ENCODE data around the gene LRMDA. TPM values are rescaled to one million over a fixed set of nuclear protein-coding genes. Genes with fewer than 3 reads are reported as not detected.

Gene LRMDA
- total RNA-seq, 1 experiment from 2014 or later = 4.8 TPM

- intact Hi-C loops (cut with micrococcal nuclease) = no loop called here
- H2AFZ ChIP-seq (ENCODE audit: low read depth, low read length, poor library complexity, severe bottlenecking) = no peak overlapping the region
- H4K20me1 ChIP-seq (ENCODE audit: insufficient read depth) = no peaks in the 10 kb centered on the region
- no peaks in the 10 kb centered on the region for H3K9me3 ChIP-seq (ENCODE audit: control insufficient read depth in 1 of 2, insufficient read depth in 1 of 2, low read depth in 1 of 2, low read length in 2 of 2)
- POLR2A ChIA-PET = no interaction called here
- TF ChIP-seq EZH2 (IDR thresholded peaks at IDR 0.05) = no peak
- no peak for TF ChIP-seq ELF1 (IDR thresholded peaks at IDR 0.05; ENCODE audit: borderline replicate concordance, low read depth)
- TF ChIP-seq, protein P1, sequence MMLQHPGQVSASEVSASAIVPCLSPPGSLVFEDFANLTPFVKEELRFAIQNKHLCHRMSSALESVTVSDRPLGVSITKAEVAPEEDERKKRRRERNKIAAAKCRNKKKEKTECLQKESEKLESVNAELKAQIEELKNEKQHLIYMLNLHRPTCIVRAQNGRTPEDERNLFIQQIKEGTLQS (IDR thresholded peaks at IDR 0.05) = no peak
- no peak for TF ChIP-seq SRF (IDR thresholded peaks at IDR 0.05; ENCODE audit: low read depth)
- no peak for TF ChIP-seq SP1 (IDR thresholded peaks at IDR 0.05; ENCODE audit: low read depth)
- TF ChIP-seq CEBPB (IDR thresholded peaks at IDR 0.05; ENCODE audit: low read depth) = no peak
- TF ChIP-seq JUND (IDR thresholded peaks at IDR 0.05) = no peak
- no peak for DNase-seq (ENCODE audit: low read depth, low spot score)
- no peak overlapping the region for H3K4me3 ChIP-seq (replicated peaks in 1 of 2; ENCODE audit: low read depth in 1 of 2, low read length in 2 of 2)
- CTCF ChIA-PET = no interaction called here
- RAD21 ChIA-PET (ENCODE audit: low non-redundant PET in 1 of 2, low total read pairs in 2 of 2, uncharacterized antibody in 2 of 2, unreplicated experiment in 2 of 2) = no interaction called here
- H3K27me3 ChIP-seq (ENCODE audit: insufficient read depth, low read length) = no peaks in the 10 kb centered on the region
- no peak for ATAC-seq
- no peaks in the 10 kb centered on the region for H3K79me2 ChIP-seq (ENCODE audit: insufficient read depth, low read length)
- H3K9me2 ChIP-seq (ENCODE audit: insufficient read depth) = no peaks in the 10 kb centered on the region
- BruUV-seq (replicated peaks) = no TSS peak
- no peaks in the 10 kb centered on the region for H3K36me3 ChIP-seq (ENCODE audit: control insufficient read depth in 1 of 2, insufficient read depth in 2 of 2, low read length in 2 of 2)
- no peaks in the 10 kb centered on the region for H3K4me1 ChIP-seq (ENCODE audit: control insufficient read depth in 1 of 2, insufficient read depth in 2 of 2, low read length in 2 of 2)
- no peak overlapping the region for H3K4me2 ChIP-seq (ENCODE audit: low read length)
- no peak overlapping the region for H3K27ac ChIP-seq (ENCODE audit: low read depth, low read length)
- H3K9ac ChIP-seq (ENCODE audit: low read length) = no peak overlapping the region
These were observed 1082.9 kb downstream of the LRMDA start for GRCh38 chr10:76514321-76514720.

DNA sequence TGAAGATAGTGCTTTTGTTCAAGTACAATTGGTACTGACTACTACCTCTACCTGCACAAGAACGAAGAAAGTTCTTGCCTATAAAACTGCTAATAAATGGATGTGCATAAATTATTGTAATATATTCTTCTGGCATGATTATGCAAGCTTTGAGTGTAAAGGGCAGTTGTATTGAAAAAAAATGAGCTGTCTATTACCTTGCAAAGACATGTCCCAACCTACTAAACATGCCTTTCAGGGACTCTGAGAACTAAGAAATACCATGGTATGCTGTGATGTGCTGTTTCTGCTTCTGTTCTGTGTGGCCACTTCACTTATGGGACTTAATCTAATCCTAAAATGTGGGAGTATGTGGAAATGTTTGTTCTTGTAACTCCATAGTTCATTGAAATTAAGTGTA, 1083.4 kb downstream of the LRMDA start:
- Histone ChIP-seq H3K27ac (ENCODE audit: low read depth, low read length) (no peak overlapping the region), H3K79me2 (ENCODE audit: insufficient read depth, low read length) (no peaks in the 10 kb centered on the region), H3K36me3 (ENCODE audit: control insufficient read depth in 1 of 2, insufficient read depth in 2 of 2, low read length in 2 of 2) (no peaks in the 10 kb centered on the region), H3K4me2 (ENCODE audit: low read length) (no peak overlapping the region), H4K20me1 (ENCODE audit: insufficient read depth) (no peaks in the 10 kb centered on the region), H3K9ac (ENCODE audit: low read length) (no peak overlapping the region), H2AFZ (ENCODE audit: low read depth, low read length, poor library complexity, severe bottlenecking) (no peak overlapping the region), H3K9me3 (ENCODE audit: control insufficient read depth in 1 of 2, insufficient read depth in 1 of 2, low read depth in 1 of 2, low read length in 2 of 2) (no peaks in the 10 kb centered on the region), H3K27me3 (ENCODE audit: insufficient read depth, low read length) (no peaks in the 10 kb centered on the region), H3K4me1 (ENCODE audit: control insufficient read depth in 1 of 2, insufficient read depth in 2 of 2, low read length in 2 of 2) (no peaks in the 10 kb centered on the region), H3K4me3 (replicated peaks in 1 of 2; ENCODE audit: low read depth in 1 of 2, low read length in 2 of 2) (no peak overlapping the region), H3K9me2 (ENCODE audit: insufficient read depth) (no peaks in the 10 kb centered on the region)
- no peak for ATAC-seq
- intact Hi-C loops (cut with micrococcal nuclease) = no loop called here
- TF ChIP-seq ZBTB33 (IDR thresholded peaks at IDR 0.05; ENCODE audit: extremely low read depth, insufficient replicate concordance, low read length) (no peak), YY1 (IDR thresholded peaks at IDR 0.05; ENCODE audit: extremely low read depth, insufficient replicate concordance, low read depth, low read length) (no peak), CBX3 (IDR thresholded peaks at IDR 0.05; ENCODE audit: low read depth) (no peak), SP1 (IDR thresholded peaks at IDR 0.05; ENCODE audit: low read depth) (no peak), EZH2 (IDR thresholded peaks at IDR 0.05) (no peak), MAX (IDR thresholded peaks at IDR 0.05) (no peak), RAD21 (IDR thresholded peaks at IDR 0.05; ENCODE audit: low read depth) (no peak), JUND (IDR thresholded peaks at IDR 0.05) (no peak), POLR2A (IDR thresholded peaks at IDR 0.05; ENCODE audit: borderline replicate concordance, extremely low read depth, insufficient read depth, insufficient read length) (no peak), EGR1 (IDR thresholded peaks at IDR 0.05; ENCODE audit: low read depth) (no peak)
- TF ChIP-seq, protein P2, sequence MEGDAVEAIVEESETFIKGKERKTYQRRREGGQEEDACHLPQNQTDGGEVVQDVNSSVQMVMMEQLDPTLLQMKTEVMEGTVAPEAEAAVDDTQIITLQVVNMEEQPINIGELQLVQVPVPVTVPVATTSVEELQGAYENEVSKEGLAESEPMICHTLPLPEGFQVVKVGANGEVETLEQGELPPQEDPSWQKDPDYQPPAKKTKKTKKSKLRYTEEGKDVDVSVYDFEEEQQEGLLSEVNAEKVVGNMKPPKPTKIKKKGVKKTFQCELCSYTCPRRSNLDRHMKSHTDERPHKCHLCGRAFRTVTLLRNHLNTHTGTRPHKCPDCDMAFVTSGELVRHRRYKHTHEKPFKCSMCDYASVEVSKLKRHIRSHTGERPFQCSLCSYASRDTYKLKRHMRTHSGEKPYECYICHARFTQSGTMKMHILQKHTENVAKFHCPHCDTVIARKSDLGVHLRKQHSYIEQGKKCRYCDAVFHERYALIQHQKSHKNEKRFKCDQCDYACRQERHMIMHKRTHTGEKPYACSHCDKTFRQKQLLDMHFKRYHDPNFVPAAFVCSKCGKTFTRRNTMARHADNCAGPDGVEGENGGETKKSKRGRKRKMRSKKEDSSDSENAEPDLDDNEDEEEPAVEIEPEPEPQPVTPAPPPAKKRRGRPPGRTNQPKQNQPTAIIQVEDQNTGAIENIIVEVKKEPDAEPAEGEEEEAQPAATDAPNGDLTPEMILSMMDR (IDR thresholded peaks at IDR 0.05 in 2 of 3, conservative IDR thresholded peaks at IDR 0.05 in 1 of 3; ENCODE audit: borderline replicate concordance in 1 of 3, insufficient read depth in 1 of 3, low read depth in 2 of 3, low read length in 2 of 3) = no peak
- no peak for DNase-seq (ENCODE audit: low read depth, low spot score)
- POLR2A ChIA-PET = no interaction called here
- no TSS peak for BruUV-seq (replicated peaks)
- CTCF ChIA-PET = no interaction called here
- RAD21 ChIA-PET (ENCODE audit: low non-redundant PET in 1 of 2, low total read pairs in 2 of 2, uncharacterized antibody in 2 of 2, unreplicated experiment in 2 of 2) = no interaction called here

Data from HCT116 (cell line).